Adrenal gland (tissue), 12 donors: ENCODE results near the gene RPL27A. TPM values are rescaled to one million over a fixed set of nuclear protein-coding genes. Genes with fewer than 3 reads are reported as not detected.

ENCODE experiments used
- DNase-seq, 7 donors: peaks; one replicate each; pipeline ENCODE4 v3.0.0-alpha.2; 2019 to 2020
- H3K27ac ChIP-seq, 5 donors: fragments of 200-600 bp; sonication (generic) in 4 of 5; 1 replicate in 3 of 5; 2 replicates in 2 of 5; pipeline versions ENCODE4 v1.5.1 to v1.8.0; 2016 to 2020; ENCODE audit warnings: mild to moderate bottlenecking in 1 of 5
- H3K27me3 ChIP-seq: fragments of 200-600 bp; 2 replicates; pipeline ENCODE4 v1.8.0; 2021
- H3K36me3 ChIP-seq, 2 donors: fragments of 200-600 bp; replicated peaks in 1 of 2; 1 replicate in 1 of 2; 2 replicates in 1 of 2; pipeline versions ENCODE4 v1.5.1 to v1.8.0; 2018 to 2022
- H3K4me1 ChIP-seq, 2 donors: fragments of 200-600 bp; replicated peaks in 1 of 2; 1 replicate in 1 of 2; 2 replicates in 1 of 2; pipeline versions ENCODE4 v1.5.1 to v1.8.0; 2018 to 2021
- H3K4me3 ChIP-seq, 4 donors: fragments of 200-600 bp; sonication (generic) in 3 of 4; one replicate each; pipeline ENCODE4 v1.5.1; 2016 to 2018
- H3K9me3 ChIP-seq, 3 donors: fragments of 200-600 bp; sonication (generic) in 1 of 3; replicated peaks in 1 of 3; 1 replicate in 2 of 3; 2 replicates in 1 of 3; pipeline versions ENCODE4 v1.5.1 to v1.8.0; 2016 to 2021
- CTCF ChIP-seq, 6 experiments: fragments of 450-650 bp in 4 of 6; fragments of 200-600 bp in 2 of 6; sonication (generic) in 1 of 6; IDR thresholded peaks; 1 replicate in 5 of 6; 2 replicates in 1 of 6; pipeline versions ENCODE4 v1.5.1 to v1.8.0; 2016 to 2021; ENCODE audit warnings: antibody characterized with exemption in 6 of 6, mild to moderate bottlenecking in 2 of 6, moderate library complexity in 1 of 6
- POLR2A ChIP-seq, 2 donors: fragments of 450-650 bp; IDR thresholded peaks; one replicate each; pipeline ENCODE4 v1.6.1; 2017; ENCODE audit warnings: antibody characterized with exemption in 2 of 2, mild to moderate bottlenecking in 2 of 2, moderate library complexity in 1 of 2
- WGBS, 4 donors: extraction: QIAGEN DNeasy Blood & Tissue Kit in 2 of 4; methylation state at CpG; one replicate each; pipeline versions ENCODE4 v1.1.5 to v1.1.7; 2013 to 2017; 5-methylcytosine and 5-hydroxymethylcytosine counted together
- intact Hi-C, 2 donors: fragments of 100-400 bp; cut with DNase I; formaldehyde crosslinking; loops; one replicate each; pipeline versions ENCODE4 v1.14.1 to v1.15.0; 2022 to 2023
- polyA plus RNA-seq, 3 donors: library from polyadenylated mRNA; stranded (reverse); fragments of 200-250 nt in 2 of 3; fragments of 350-450 nt in 1 of 3; fragmentation: Illumina TruSeq in 1 of 3; extraction: RNeasy Lipid Tissue Mini Kit (QIAGEN cat#74804) in 1 of 3; gene quantifications; one replicate each; pipeline ENCODE4 v1.2.3, GENCODE V29; 2013 to 2014
- total RNA-seq, 9 donors: library from RNA; depleted of rRNA in 4 of 9; stranded (reverse); fragments of >200 nt in 4 of 9; fragments of 120-200 nt in 1 of 9; fragmentation: NEBNext Ultra II Directional in 1 of 9; extraction: Animal tissue kit (Norgen Biotek cat#: 25700) in 1 of 9; gene quantifications; one replicate each; pipeline versions ENCODE4 v1.1.0 to v1.2.4, GENCODE V29; 2013 to 2023
- donor health status: healthy with polysubstance abuse.
- donor health status: Bipolar disorder and iron deficiency.
- donor health status: DM: yes; HTN: yes; CAD: no.
- donor health status: DM: no; HTN: no; CAD: no.
- donor health status: DM: no; HTN: no; CAD: no.
- donor health status: DM: yes; HTN: yes; CAD: no.

RPL27A gene
- total and polyA plus RNA-seq, 12 donors, result 668 to 3,013 (median 1,139) TPM

- Histone ChIP-seq H3K9me3 (no peaks in the 10 kb centered on the region), H3K27ac (peak overlapping the region in 2 of 5 donors; percentile 52 to 87), H3K4me3 (no peak overlapping the region), H3K27me3 (no peaks in the 10 kb centered on the region), H3K4me1 (peaks cover 47 to 59% of the 10 kb centered on the region in 2 donors), H3K36me3 (peaks cover 0 to 25% of the 10 kb centered on the region in 2 donors)
- intact Hi-C loops, result no loop called here
- no peak for DNase-seq
- TF ChIP-seq CTCF (IDR thresholded peaks at IDR 0.05), result no peak
- no peak for TF ChIP-seq POLR2A (IDR thresholded peaks at IDR 0.05)
- WGBS, 4 donors, result 90 to 92% (median 91%) methylated on average over 32 to 38 of the region's 38 CpGs
These were observed 47.5 kb downstream of the RPL27A start for GRCh38 chr11:8729837-8730696.

- Histone ChIP-seq H3K9me3 (no peaks in the 10 kb centered on the region), H3K36me3 (peaks cover 0 to 22% of the 10 kb centered on the region in 2 donors), H3K27me3 (no peaks in the 10 kb centered on the region), H3K27ac (peak overlapping the region in 3 of 5 donors; percentile 11 to 87 (median 74)), H3K4me3 (no peak overlapping the region), H3K4me1 (peaks cover 47 to 59% of the 10 kb centered on the region in 2 donors)
- DNase-seq, result no peak
- 89 to 92% (median 90%) methylated on average over 15 to 23 of the region's 23 CpGs for WGBS, 4 donors
- no peak for TF ChIP-seq POLR2A (IDR thresholded peaks at IDR 0.05)
- no peak for TF ChIP-seq CTCF (IDR thresholded peaks at IDR 0.05)
- intact Hi-C loops, result no loop called here
These were observed 48.1 kb downstream of the RPL27A start for GRCh38 chr11:8730697-8731020.

GRCh38 chr11:8731647-8732323 lies 49.2 kb downstream of the RPL27A start:
- no peak overlapping the region for H3K4me3 ChIP-seq
- no peaks in the 10 kb centered on the region for H3K9me3 ChIP-seq
- WGBS, 4 donors, result 81 to 89% (median 85%) methylated on average over 3 of the region's 3 CpGs
- DNase-seq, result no peak
- intact Hi-C loops, result no loop called here
- TF ChIP-seq CTCF (IDR thresholded peaks at IDR 0.05) (no peak), POLR2A (IDR thresholded peaks at IDR 0.05) (no peak)
- peaks cover 52 to 68% of the 10 kb centered on the region in 2 donors for H3K4me1 ChIP-seq
- peaks cover 0 to 17% of the 10 kb centered on the region in 2 donors for H3K36me3 ChIP-seq
- no peaks in the 10 kb centered on the region for H3K27me3 ChIP-seq
- peak overlapping the region; percentile 14 to 87 (median 74) for H3K27ac ChIP-seq

- intact Hi-C loops, result no loop called here
- Histone ChIP-seq H3K27me3 (no peaks in the 10 kb centered on the region), H3K4me1 (peaks cover 52 to 65% of the 10 kb centered on the region in 2 donors), H3K9me3 (no peaks in the 10 kb centered on the region), H3K36me3 (peaks cover 0 to 17% of the 10 kb centered on the region in 2 donors), H3K27ac (peak overlapping the region; percentile 14 to 87 (median 74)), H3K4me3 (no peak overlapping the region)
- DNase-seq, result no peak
- WGBS, 4 donors, result 19 to 33% (median 28%) methylated on average over 3 of the region's 3 CpGs
- TF ChIP-seq POLR2A (IDR thresholded peaks at IDR 0.05) (no peak), CTCF (IDR thresholded peaks at IDR 0.05) (no peak)
These were observed 49.7 kb downstream of the RPL27A start for GRCh38 chr11:8732324-8732670.
